COLO668 (cell line): ENCODE results near the gene HSPH1.
"Not testable (repeated sequence)": the region's sequence is repeated elsewhere in the genome, so short reads cannot be mapped to it uniquely, and the experiment has no call there.

ENCODE experiments used
- DNase-seq: peaks from one replicate; lab custom pipeline; 2025; ENCODE audit not compliant: unreplicated experiment; lab: John Stamatoyannopoulos, UW

The HSPH1 gene

DNA sequence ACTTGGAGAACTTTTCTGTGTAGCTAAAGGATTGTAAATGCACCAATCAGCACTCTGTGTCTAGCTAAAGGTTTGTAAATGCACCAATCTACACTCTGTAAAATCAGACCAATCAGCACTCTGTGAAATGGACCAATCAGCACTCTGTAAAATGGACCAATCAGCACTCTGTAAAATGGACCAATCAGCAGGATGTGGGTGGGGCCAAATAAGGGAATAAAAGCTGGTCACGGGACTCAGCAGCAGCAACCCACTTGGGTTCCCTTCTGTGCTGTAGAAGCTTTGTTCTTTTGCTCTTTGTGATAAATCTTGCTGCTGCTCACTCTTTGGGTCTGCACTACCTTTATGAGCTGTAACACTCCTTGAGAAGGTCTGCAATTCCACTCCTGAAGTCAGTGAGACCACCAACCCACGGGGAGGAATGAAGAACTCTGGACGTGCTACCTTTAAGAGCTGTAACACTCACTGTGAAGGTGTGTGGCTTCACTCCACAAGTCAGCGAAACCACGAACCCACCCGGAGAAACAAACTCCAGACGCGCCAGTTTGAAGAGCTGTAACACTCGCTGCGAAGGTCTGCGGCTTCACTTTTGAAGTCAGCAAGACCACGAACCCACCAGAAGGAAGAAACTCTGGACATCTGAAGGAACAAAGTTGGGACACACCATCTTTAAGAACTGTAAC is 16.2 kb upstream of the HSPH1 start:
- DNase-seq: not testable (repeated sequence)

DNA sequence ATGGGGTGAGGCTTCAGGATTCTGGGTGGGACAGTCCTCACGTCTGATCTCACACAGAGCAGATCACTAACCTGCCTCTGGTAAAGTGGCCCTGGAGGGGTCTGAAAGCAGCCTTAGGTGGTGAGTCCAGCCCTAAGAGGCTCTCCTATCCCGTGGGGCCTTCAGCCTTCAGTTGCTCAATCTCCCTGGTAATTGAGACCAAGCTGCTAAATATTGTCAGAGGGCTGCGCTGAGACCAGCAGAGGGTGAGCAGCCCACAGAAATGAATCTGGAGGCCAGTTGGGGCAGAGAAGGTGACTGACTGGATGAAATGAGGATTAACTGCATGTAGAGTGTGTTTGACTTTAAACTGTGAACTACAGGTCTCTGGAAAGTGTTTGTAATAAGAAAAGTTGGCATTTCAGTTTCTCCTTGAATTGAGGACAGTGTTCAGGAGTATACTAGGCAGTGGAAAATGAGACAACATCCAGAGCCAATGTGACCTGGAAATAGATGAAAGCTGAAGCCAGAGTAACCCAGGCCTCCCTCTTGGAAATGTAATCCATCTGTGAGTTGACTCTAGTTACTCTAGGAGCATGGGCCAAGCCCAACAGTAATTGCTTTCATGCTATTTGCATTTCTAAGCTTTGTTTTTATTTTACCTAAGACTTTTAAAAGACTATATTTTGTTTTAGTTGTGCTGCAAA is 14.3 kb upstream of the HSPH1 start:
- no peak for DNase-seq

DNA sequence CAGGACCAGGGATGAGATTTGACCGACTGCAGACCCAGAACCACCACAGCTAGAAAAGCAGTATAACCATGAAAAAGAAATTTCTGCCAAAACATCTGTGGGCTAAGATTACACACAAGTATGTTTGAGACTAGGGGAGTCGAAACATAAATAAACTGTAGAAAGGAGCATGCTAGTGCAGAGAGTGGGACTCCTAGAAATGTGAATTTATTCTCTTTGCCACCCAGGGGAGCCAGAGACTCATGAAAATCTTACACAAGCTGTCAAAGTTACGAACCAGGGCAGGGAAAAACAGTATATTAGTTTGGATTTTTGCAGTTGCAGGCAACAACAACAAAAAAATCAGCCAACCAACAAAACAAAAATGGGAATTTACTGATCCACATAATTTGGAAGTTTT is 12.3 kb upstream of the HSPH1 start:
- no peak for DNase-seq

DNA sequence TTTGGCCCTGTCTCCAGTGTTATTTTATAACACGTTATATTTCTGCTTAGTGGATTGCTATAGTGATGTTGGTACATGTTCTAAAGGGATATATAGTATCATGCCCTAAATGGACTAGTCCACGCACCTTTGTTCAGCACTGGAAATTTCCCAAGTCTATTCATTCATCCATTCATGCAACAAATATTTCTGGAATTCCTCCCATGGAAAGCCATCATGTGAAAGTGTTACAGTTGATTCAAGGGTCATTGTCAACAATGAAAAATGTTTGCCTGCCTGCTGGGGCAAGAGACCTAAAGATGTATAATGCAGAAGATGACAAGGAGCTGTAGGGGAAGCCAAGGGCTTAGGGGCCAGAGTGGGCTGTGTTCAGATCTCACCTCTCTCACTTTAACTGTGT is 10.8 kb upstream of the HSPH1 start:
- DNase-seq: no peak

DNA sequence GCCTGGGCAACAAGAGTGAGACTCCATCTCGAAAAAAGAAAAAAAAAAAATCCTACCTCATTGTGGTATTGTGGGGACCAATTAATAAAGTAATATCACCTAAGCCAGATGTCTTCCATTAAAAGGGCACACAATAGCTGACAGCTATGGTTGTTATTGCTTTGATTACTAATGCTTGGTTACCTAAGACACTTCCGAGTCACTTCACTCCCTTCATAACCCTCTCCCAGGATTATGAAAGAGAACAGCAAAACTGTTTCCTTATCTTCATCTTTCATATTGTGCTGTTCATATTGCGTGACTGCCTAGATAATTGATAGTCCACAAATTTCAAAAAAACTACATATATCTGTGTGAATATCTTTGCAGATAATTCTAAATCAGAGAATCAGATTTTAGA is 10.3 kb upstream of the HSPH1 start:
- no peak for DNase-seq

DNA sequence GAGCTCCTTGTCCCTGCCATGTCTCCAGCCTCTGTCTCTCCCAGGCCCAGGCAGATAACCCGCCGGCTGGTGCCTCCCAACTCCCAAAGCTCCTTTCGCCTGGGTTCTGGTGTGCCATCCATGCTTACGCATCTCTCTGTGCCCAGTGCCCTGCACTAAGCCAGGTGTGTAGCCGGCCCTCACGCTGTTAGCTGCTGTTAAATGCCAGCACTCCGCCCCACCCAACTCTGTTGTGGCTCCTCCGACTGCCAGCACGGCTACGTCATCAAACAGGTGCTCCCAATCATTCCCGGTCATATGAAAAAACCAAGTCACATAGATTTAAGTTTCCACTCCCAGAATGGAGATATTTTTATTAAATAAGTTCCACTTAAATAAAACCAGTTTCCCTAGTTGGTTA is 7.0 kb upstream of the HSPH1 start:
- no peak for DNase-seq

DNA sequence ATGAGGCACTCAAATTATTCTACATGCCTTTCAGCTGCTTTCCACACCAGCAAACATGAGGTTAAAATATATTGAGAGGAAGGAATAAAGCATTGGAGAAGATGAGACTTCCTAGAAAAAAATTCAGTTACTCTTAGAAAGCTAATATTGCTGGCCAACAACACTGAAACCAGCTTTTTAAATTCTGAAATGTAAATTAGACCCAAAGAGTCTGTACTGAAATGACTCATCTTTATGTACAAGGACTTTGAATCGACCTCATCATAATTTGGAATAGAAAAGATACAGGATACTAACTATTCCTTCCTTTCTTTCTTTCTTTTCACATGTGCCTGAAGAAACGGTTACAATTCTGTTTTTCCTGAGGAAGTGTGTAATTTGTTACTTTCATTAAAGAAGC is 6.5 kb upstream of the HSPH1 start:
- no peak for DNase-seq

DNA sequence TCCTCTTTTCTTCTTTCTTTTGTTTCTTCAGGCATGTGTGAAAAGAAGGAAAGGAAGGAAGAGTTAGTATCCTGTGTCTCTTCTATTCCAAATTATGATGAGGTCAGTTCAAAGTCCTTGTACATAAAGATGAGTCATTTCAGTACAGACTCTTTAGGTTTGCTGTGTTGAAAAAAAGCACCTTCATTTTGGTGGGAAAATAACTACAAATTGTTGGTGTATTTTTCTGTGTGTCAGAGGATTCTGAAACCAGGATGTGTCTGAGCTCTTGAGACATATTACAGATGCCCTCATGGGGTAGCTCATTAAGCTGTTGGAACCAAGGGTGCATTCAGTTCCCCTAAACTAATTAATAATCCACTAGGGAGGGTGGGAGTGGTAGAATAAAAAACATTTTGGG is 5.8 kb upstream of the HSPH1 start:
- no peak for DNase-seq

DNA sequence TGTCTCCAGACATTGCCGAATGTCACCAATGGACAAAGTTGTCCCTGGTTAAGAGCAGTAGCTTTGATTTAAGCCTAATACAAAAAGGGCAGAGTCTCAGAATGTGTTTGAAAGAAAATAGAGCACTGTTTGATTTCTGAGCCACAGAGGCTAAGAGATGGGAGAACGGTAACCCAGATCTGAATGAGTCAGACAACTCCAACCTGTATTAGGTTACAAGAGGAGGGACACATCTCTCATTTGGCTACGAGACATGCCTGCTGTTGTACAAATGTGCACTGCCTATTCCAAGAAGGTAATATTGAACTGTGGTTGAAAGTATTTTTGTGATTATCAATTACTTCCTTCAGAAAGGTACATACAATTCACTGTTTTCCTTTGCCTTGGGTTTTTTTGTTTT is 4.9 kb upstream of the HSPH1 start:
- DNase-seq: no peak

DNA sequence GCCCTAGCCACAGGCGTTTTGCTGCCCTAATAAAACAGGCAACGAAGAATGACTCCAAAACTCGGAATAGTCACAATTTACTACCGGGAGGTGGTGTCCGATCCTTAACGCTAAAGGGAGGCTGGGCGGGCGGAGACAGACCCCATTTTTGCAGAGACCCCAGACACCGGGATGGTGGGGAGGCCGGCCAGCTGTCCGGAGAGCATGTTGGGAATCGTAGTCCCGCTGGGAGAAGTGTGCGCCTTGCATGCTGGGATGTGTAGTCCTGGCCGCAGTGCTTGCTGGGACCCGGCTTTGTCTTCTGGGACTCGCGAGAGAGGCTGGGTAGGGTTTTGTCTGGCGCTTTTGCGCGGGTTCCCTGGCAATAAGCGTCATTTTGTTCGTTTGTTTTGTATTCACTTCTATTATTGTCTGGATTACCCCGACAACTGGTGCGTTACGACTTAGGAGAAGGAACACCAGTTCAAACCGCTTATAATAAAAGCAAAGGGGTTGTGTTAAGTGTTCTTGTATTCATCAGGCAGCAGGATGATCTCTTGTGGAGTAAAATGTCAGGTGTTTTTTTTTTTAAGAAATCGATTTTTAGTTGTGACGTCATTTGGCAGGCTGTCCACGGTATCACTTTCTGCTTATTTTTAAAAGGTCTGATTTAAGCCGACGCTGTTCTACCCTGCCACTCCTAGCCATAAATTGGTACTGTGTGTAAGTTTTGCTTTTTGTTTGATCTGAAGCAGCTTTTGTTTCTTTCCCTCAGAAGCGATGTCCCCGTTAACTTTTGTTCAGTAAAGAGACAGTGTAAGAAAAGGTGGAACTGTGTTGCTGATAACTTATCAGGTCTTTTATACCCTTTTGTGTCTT is 676 bp upstream of the HSPH1 start:
- DNase-seq: peak; percentile 99

DNA sequence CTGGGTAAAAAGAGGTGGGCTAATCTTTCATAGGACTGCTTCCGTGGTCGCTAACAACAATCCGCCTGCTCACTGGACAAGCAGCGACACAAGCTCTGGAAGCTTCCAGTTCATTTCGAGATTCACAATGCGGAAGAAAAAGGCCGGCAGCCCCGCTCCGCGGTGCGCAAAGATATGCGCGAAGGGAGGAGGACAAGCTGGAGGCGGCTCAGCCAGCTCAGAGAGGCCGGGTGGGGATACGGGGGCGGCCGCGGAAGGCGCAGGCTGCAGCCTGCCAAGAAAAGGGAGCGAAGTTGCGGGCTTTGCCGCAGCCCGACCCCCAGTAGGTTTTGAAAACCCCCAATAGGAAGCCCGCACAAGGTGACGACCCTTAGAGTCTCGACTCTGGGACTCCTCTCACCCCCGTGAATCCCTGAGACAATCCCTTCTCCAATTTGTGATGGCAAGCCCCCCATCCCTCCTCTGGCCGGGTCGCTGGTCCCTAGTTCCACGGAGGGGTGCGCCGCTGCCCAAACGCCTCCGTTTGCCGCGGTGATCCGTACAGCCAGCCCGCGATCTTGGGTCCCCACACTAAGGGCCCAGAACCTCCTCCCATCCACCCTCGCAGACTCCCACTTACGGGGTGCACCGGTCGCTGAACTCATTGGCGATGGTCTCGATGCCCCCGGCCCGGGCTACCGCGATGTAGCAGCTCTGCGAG is 697 bp downstream of the HSPH1 start:
- DNase-seq: peak; percentile 74

DNA sequence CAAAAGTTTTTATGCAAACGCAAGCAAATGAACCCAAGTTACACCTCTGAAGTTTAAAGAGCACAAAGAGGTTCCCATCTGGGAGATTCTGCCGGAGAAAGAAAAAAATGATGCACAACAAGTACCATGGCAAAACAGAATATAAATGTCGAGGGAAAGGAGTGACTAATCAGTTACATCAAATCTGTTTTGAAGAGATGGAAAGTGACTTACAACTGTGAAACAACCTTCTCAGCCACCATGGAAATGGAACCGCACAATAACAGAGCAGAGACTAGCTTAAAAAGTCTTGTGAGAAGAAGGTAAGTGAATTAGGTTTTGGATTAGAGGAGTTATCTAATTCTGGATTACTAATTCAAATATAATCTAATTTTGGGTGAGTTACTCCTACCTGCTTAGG is 2.4 kb downstream of the HSPH1 start:
- DNase-seq: no peak

DNA sequence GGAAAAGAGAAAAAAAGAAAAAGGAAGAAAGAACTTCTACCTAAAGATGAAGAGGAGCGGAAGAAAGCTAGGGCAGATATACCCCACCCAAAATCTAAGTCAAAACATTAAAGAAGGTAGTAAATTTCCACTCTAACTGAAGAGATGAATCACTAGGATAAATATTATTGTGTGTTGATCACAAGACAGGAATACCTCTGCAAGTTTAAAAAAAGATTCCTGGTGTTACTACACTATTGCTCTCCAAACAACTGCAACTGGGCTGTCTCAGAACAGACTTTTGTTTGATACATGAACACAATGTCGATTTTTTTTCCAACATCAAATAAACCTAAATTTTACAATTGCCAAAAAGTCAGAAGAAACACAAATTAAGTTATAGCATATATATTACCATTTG is 6.8 kb downstream of the HSPH1 start:
- DNase-seq: no peak

DNA sequence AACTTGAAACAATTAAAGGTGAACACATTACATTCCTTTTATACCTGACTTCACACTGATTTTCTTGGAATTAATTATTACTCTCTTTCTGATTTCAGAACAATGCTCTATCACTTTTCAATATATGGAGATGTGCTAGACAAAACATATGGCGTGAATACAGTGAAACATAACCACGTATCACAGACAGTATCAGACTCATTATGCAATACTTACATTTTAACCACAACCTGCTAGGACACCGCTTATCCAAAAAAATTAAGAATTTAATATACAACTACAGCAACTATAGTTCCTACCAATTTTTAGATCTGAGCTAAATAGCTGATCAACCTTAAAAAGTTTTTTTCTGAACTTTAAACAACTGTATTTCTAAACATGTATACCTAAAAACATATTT is 9.9 kb downstream of the HSPH1 start:
- no peak for DNase-seq

DNA sequence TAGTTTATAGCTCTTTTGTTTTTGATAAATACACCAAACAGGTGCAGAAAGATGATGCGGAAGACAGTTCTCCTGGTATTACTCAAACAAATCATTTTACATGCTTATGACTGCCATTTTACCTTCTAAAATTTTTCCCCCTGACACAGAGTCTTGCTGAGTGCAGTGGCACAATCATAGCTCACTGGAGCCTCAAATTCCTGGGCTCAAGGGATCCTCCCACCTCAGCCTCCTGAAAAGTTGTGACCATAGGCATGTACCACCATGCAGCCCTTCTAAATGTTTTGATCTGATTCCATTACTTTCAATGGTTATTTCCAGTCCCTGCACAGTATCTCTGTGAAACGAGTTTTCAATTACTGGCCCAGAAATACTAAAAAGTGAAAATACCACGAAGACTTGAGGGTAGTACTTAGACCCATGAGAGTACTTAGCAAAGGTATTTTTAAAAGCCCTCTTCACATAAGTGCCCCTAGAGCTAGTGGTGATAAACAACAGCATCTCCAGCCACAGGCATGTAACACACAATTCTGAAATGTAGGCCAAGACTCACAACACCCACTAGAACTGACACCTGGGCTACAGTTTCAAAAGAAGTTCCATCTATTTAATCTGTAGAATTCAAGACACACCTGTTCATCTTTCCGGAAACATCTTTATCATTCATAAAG is 11.3 kb downstream of the HSPH1 start:
- no peak for DNase-seq

DNA sequence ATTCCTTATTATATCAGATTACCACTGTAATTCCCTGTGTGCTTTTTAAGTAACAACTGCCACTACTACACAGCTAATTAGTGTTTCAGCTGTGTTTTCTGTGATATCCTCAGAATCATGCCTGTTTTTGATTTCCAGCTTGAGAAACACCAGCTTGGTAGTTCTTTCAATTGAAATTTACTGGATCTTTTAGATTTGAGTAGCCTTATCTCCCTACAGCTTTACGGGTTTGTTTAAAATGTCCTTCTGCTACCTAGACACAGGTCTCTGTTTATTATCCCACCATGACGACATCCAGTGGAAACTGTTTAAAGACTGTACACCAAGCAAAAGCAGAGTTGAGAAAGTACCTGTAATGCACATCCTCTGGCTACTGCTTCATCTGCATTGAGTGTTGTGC is 12.1 kb downstream of the HSPH1 start:
- no peak for DNase-seq

DNA sequence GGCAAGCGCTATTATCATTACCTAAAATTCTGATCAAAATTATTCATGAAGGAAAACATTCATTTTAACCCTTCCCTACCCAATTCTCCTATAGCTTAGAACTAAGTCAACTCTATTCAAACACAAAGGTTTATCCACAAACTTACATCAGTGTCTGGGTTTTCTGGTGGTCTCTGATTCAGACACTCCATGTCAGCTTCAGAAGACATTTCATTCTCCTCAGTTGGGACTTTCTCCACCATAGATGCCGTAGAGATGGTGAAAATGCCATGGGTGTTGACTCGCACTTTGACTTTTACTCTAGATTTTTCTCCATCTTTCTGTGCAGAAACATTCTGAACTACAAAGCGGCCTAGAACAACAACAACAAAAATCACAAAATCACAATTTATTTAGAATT is 16.3 kb downstream of the HSPH1 start:
- DNase-seq: no peak

DNA sequence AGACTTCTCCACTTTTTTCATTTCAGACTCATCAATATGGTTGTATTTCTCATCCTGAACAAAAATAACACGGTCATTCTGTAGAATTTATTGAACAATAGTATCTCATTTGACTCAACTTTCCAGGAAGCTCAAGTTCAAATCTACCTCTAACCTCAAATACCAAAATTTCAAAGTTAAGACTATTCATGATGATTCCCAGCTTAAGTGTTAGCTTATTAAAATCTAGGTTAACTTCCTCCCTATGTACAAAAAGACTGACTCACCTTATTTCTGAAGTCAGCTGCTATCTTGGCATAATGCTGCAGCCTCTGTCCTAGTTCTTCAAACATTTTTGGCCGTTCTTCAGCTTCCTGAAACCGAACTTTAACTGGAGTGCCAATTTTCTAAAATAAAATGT is 23.2 kb downstream of the HSPH1 start:
- DNase-seq: no peak

DNA sequence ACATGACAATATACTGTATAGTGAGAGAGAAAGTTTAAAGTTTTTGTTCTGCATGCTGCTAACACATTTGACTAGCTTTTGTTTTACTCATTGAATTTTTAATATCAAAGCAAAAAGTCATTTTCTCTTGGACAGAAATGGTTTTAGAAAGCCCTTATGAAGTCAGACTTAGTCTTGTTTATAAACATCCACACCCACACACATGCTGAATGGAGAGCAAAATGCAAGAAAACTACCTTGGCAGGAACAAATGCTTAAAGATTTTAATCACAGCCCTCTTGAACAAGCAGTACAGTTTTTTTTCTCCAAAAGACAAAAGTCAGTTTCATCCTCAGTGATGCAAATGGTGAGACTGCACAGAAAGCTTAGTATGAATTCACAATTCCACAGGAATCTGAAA is 25.0 kb downstream of the HSPH1 start:
- no peak for DNase-seq

DNA sequence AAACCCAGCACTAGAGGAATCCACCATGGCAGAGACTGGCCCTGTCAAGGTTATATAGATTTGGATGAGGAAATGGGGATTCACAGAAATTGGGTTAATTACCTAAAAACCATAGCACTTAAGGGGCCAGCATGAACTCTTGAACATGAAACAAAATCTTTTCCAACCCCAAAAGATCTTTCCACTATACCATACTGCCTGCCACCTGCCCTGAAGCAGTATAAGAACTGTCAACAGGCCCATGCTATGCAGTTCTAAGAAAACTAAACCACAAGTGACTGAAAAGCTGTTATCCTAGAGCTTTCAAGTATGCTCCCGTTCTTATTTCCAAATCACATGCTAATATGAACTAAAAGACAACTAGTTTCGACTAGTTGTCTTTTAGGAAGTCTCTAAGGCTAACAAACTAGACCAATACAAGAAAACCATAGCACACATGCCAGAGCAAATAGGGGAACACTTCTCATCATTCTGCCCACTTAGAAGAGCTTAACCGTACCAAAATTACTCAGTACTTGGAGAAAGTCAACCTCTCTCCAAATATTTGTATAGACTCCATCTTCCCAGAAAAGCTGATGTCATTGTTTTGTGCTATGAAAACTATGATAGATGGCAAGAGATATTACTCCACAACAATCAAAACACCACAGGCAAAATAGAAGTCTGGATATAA is 27.5 kb downstream of the HSPH1 start:
- DNase-seq: no peak
